Activated CD8-positive, alpha-beta T cell treated with anti-CD3 and anti-CD28 coated beads for 36 hours (primary cell): ENCODE data around the gene ORC6. TPM values are rescaled to one million over a fixed set of nuclear protein-coding genes. Genes with fewer than 3 reads are reported as not detected.
"Not testable (repeated sequence)": the region's sequence is repeated elsewhere in the genome, so short reads cannot be mapped to it uniquely, and the experiment has no call there.

Experiments used
- ATAC-seq: fragments of 200-7000 bp; cut with Tn5 transposase; one replicate; pipeline ENCODE4 v1.10.0; 2021; ENCODE audit warnings: mild to moderate bottlenecking, moderate library complexity
- CTCF ChIA-PET: fragments of 350-600 bp; sonication (Branson Sonifier 250); formaldehyde crosslinking; loops from one replicate; lab custom pipeline; 2021; ENCODE audit warnings: antibody characterized with exemption; lab: Charles Lee
- POLR2A ChIA-PET: fragments of 350-600 bp; sonication (Branson Sonifier 250); formaldehyde crosslinking; loops from one replicate; lab custom pipeline; 2021; ENCODE audit warnings: antibody characterized with exemption; lab: Charles Lee
- DNase-seq: peaks from one replicate; pipeline ENCODE4 v3.0.0-alpha.2; 2020
- H3K27ac Mint-ChIP-seq: one replicate; pipeline ENCODE4 v1.8.0; 2021; ENCODE audit warnings: mild to moderate bottlenecking, mixed read lengths
- H3K27me3 Mint-ChIP-seq: one replicate; pipeline ENCODE4 v1.8.0; 2021; ENCODE audit warnings: mixed read lengths
- H3K36me3 Mint-ChIP-seq: one replicate; pipeline ENCODE4 v1.8.0; 2021; ENCODE audit warnings: low read depth, mixed read lengths
- H3K4me1 Mint-ChIP-seq: one replicate; pipeline ENCODE4 v1.8.0; 2021; ENCODE audit warnings: low read depth, mixed read lengths
- H3K4me3 Mint-ChIP-seq: one replicate; pipeline ENCODE4 v1.8.0; 2021; ENCODE audit warnings: mild to moderate bottlenecking, moderate library complexity, mixed read lengths
- H3K9me3 Mint-ChIP-seq: one replicate; pipeline ENCODE4 v1.8.0; 2021; ENCODE audit warnings: mixed read lengths
- intact Hi-C: fragments of 100-400 bp; cut with micrococcal nuclease; formaldehyde crosslinking; loops from one replicate; pipeline ENCODE4 v1.10.0; 2022
- total RNA-seq, 2 experiments: library from RNA; stranded (reverse); gene quantifications; one replicate each; pipeline ENCODE4 v1.2.3, GENCODE V29; 2021
- TF ChIP-seq, protein P1 (sequence below): fragments of 200-600 bp; IDR thresholded peaks from one replicate; pipeline ENCODE4 v1.8.0; 2022; ENCODE audit warnings: antibody characterized with exemption, mild to moderate bottlenecking

Gene ORC6
- total RNA-seq, 2 experiments from 2014 or later = 49.2 to 51.6 TPM

- no peaks in the 10 kb centered on the region for H3K4me1 Mint-ChIP-seq
- CTCF ChIA-PET = no interaction called here
Measured at GRCh38 chr16:46651305-46651704, 38.2 kb upstream of the ORC6 start.

GRCh38 chr16:46658925-46659324 lies 30.5 kb upstream of the ORC6 start:
- Mint-ChIP-seq H3K27ac (peak overlapping the region; percentile 68), H3K27me3 (no peaks in the 10 kb centered on the region), H3K36me3 (peaks cover 22% of the 10 kb centered on the region), H3K4me1 (peaks cover 12% of the 10 kb centered on the region), H3K9me3 (no peaks in the 10 kb centered on the region), H3K4me3 (no peak overlapping the region)
- TF ChIP-seq, protein P1, sequence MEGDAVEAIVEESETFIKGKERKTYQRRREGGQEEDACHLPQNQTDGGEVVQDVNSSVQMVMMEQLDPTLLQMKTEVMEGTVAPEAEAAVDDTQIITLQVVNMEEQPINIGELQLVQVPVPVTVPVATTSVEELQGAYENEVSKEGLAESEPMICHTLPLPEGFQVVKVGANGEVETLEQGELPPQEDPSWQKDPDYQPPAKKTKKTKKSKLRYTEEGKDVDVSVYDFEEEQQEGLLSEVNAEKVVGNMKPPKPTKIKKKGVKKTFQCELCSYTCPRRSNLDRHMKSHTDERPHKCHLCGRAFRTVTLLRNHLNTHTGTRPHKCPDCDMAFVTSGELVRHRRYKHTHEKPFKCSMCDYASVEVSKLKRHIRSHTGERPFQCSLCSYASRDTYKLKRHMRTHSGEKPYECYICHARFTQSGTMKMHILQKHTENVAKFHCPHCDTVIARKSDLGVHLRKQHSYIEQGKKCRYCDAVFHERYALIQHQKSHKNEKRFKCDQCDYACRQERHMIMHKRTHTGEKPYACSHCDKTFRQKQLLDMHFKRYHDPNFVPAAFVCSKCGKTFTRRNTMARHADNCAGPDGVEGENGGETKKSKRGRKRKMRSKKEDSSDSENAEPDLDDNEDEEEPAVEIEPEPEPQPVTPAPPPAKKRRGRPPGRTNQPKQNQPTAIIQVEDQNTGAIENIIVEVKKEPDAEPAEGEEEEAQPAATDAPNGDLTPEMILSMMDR = no peak
- POLR2A ChIA-PET = interaction anchor here (0.7 to 0.9 kb wide), 2 partner anchors 25 to 166 kb away, joined by 3 read pairs; no protein-coding TSS in a partner anchor
- intact Hi-C loops = no loop called here
- ATAC-seq (peak; percentile 93), DNase-seq (peak; percentile 51)
- CTCF ChIA-PET = interaction anchor here (0.9 to 5.5 kb wide), 2 partner anchors 10 to 16 kb away, joined by 3 to 31 read pairs; no protein-coding TSS in a partner anchor

More at GRCh38 chr16:46651305-46651704, 38.2 kb upstream of the ORC6 start:
- H3K4me3 Mint-ChIP-seq = no peak overlapping the region
- H3K27ac Mint-ChIP-seq = no peak overlapping the region
- H3K27me3 Mint-ChIP-seq = no peaks in the 10 kb centered on the region
- H3K36me3 Mint-ChIP-seq = no peaks in the 10 kb centered on the region
- intact Hi-C loops = no loop called here
- DNase-seq (no peak), ATAC-seq (no peak)
- no peaks in the 10 kb centered on the region for H3K9me3 Mint-ChIP-seq
- POLR2A ChIA-PET = no interaction called here
- TF ChIP-seq, protein P1 = no peak

DNA sequence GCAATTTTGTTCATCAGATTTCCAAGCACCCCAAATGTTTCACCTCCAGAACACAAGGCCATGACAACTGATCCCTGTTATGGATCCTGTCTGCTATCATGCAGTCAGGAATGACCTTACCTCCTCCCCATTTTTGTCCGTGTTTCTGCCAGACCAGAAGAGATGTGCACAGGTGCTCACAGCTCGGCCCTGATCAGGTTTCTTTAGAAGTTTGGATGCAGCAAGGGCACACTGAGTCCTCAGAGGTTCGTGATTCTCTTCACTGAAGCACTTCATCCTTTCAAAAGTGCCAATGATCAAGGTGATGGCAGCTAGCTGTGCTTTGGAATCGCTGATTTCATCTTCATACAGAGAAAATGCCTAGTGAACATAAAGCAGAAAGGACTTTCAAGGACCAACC lies 27.3 kb upstream of the ORC6 start:
- ATAC-seq (no peak), DNase-seq (no peak)
- Mint-ChIP-seq H3K27ac (peak overlapping the region; percentile 46), H3K9me3 (no peaks in the 10 kb centered on the region), H3K4me1 (peaks cover 12% of the 10 kb centered on the region), H3K27me3 (no peaks in the 10 kb centered on the region), H3K36me3 (peaks cover 28% of the 10 kb centered on the region), H3K4me3 (no peak overlapping the region)
- ChIA-PET POLR2A (no interaction called here), CTCF (interaction anchor here (5.5 kb wide), 1 partner anchor 12 kb away, joined by 31 read pairs; no protein-coding TSS in a partner anchor)
- TF ChIP-seq, protein P1 = no peak
- intact Hi-C loops = no loop called here

GRCh38 chr16:46673320-46674013 lies 16.0 kb upstream of the ORC6 start:
- no peak overlapping the region for H3K27ac Mint-ChIP-seq
- no peak overlapping the region for H3K4me3 Mint-ChIP-seq
- DNase-seq (peak; percentile 66), ATAC-seq (peak; percentile 96)
- intact Hi-C loops = loop anchor here (5.0 kb wide), 1 partner anchor 239 kb away; no protein-coding TSS in a partner anchor
- peaks cover 35% of the 10 kb centered on the region for H3K36me3 Mint-ChIP-seq
- H3K4me1 Mint-ChIP-seq = no peaks in the 10 kb centered on the region
- ChIA-PET POLR2A (interaction anchor here (0.6 to 0.8 kb wide), 3 partner anchors 11 to 237 kb away, joined by 3 read pairs; no protein-coding TSS in a partner anchor), CTCF (interaction anchor here (0.6 to 3.8 kb wide), 47 partner anchors 9 to 407 kb away, joined by 3 to 31 read pairs (median 5); partner anchors contain the start of genes GPT2 and ORC6)
- H3K27me3 Mint-ChIP-seq = no peaks in the 10 kb centered on the region
- H3K9me3 Mint-ChIP-seq = no peaks in the 10 kb centered on the region
- TF ChIP-seq, protein P1 = peak; percentile 97

DNA sequence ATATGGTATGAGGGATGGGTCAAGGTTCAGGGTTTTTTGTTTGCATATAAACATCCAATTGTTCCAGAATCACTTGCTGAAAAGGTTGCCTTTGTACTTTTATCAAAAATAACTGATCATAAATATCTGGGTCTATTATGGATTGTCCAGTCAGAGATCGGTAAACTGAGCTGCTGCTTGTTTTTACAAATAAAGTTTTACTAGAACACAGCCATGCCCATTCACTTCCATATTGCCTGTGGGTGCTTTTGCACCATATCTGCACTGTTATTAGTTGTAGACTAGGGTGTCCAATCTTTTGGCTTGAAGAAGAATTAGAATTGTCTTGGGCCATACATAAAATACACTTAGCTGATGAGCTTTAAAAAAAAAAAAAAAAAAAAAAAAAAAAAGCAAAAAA lies 11.5 kb upstream of the ORC6 start:
- H3K4me3 Mint-ChIP-seq, intact Hi-C loops, H3K27me3 Mint-ChIP-seq, ATAC-seq, DNase-seq, H3K4me1 Mint-ChIP-seq, H3K9me3 Mint-ChIP-seq, H3K27ac Mint-ChIP-seq: not testable (repeated sequence)
- ChIA-PET CTCF (interaction anchor here (0.8 to 2.1 kb wide), 5 partner anchors 9 to 1487 kb away, joined by 3 to 7 read pairs (median 4); no protein-coding TSS in a partner anchor), POLR2A (interaction anchor here (1.1 to 1.4 kb wide), 3 partner anchors 9 to 182 kb away, joined by 3 read pairs; partner anchors contain the start of gene SHCBP1)
- peaks cover 38% of the 10 kb centered on the region for H3K36me3 Mint-ChIP-seq

GRCh38 chr16:46681867-46682266 lies 7.6 kb upstream of the ORC6 start:
- CTCF ChIA-PET = interaction anchor here (1.9 kb wide), 1 partner anchor 8 kb away, joined by 14 read pairs; no protein-coding TSS in a partner anchor
- Mint-ChIP-seq H3K4me1 (peaks cover 29% of the 10 kb centered on the region), H3K36me3 (peaks cover 15% of the 10 kb centered on the region)
- intact Hi-C loops, H3K27ac Mint-ChIP-seq, H3K9me3 Mint-ChIP-seq, ATAC-seq, H3K27me3 Mint-ChIP-seq, POLR2A ChIA-PET, DNase-seq, H3K4me3 Mint-ChIP-seq: not testable (repeated sequence)
